HuH-7 (cell line): ENCODE results near the gene GHRL.
A peak's percentile ranks its signal among the peaks of the same experiment; 100 is the strongest.
"Not testable (repeated sequence)": the region's sequence is repeated elsewhere in the genome, so short reads cannot be mapped to it uniquely, and the experiment has no call there.

Source experiments
- DNase-seq: peaks from one replicate; pipeline ENCODE4 v3.0.0; 2011; ENCODE audit warnings: low spot score

GHRL gene

DNA sequence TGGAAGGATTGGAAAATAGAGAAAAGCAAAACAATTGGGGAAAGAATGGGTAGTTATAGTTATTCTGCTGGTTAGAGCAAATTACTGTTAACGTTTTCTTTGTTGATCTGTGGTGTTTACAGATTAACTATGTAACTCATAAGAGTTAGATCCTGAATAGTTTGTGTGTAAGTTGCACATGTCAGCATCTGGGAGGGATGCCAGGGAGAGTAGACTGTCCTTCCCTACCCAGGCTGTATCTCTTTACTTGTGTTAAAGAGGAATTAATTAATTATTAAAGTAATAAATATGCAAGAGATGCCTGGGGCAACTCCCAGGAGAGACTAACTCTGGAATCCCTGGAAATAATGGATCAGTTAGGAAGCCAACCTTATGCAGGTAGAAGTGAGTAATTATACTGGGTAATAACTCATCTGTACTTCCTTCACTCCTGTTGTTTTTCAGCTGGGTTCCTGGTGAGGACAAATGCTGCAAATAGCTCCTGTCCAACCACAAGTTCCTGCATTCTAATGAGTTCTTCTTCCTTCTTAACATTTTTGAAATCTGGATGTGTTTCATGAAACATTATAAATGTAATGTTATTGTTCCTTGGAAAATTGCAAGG is 18.9 kb downstream of the GHRL start:
- no peak for DNase-seq

DNA sequence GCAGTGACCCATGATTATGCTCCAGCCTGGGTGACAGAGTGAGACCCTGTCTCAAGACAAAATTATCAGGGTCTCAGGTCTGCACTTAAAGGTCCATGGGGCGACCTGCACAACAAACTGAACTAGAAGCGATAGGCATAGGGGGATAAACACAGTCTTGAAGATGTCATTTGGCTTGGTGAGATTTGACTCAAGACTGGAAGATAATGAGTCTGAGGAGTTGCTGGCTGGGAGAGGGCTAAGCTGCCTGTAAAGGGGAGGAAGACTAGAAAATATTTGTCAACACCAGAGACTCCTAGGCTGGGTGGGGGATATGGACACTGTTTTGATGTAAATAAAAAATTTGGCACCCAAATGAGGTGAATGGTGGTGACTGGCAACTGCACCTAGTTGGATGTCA is 19.8 kb downstream of the GHRL start:
- no peak for DNase-seq

DNA sequence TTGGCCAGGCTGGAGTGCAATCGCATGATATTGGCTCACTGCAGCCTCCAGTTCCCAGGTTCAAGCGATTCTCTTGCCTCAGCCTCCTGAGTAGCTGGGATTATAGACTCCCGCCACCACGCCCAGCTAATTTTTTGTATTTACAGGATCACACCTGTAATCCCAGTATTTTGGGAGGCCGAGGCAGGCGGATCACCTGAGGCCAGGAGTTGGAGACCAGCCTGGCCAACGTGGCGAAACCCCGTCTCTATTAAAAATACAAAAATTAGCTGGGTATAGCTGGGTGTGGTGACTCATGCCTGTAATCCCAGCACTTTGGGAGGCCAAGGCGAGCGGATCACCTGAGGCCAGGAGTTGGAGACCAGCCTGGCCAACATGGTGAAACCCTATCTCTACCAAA is 20.3 kb downstream of the GHRL start:
- not testable (repeated sequence) for DNase-seq

DNA sequence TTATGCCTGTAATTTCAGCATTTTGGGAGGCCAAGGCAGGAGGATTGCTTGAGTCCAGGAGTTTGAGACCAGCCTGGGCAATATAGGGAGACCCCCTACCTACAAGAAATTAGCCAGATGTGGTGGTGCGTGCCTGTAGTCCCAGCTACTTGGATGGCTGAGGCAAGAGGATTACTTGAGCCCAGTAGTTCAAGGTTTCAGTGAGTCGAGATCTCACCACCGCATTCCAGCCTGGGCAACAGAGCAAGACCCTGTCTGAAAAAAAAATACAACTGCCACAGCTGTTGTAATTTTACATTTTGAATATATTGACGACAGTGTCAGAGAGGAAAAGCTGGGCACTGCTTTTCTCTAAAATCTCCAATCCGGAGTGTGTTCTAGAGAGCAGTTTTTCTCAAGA is 23.3 kb downstream of the GHRL start:
- DNase-seq: no peak

DNA sequence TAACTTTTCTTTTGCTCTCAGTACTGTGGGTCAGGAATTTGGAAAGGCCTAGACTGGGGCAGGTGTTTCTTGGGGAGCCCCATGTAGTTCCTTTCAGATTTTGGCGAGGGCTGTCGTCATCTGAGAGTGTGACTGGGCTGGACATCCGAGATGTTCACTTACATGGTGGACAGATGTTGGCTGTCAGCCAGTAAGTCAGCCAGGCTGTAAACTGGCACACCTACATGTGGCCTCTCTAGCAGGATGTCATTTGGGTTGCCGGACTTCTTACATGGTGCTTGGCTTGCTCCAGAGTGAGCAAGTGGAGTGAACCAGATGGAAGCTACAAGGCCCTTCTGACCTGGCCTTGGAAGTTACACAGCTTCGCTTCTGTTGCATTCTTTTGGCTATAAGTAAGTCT is 23.8 kb downstream of the GHRL start:
- no peak for DNase-seq

DNA sequence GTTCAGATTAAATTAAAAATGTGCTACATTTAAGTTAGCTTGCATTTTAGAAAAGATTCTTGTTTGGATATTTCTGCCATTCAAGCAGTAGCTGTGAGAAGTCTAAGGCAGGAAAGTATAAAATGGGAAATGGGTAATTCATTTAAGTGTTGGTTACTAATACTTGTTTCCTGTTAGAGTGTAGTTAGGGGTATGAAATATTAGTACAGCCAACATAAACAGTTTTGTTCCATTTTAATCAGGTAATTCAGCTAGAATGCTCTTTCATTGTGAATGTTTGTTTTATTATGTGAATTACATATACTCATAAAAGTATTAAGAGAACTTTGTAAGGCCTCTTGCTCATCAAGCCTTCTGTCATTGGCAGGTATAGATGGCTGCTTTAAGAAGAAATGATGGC is 24.6 kb downstream of the GHRL start:
- DNase-seq: no peak

DNA sequence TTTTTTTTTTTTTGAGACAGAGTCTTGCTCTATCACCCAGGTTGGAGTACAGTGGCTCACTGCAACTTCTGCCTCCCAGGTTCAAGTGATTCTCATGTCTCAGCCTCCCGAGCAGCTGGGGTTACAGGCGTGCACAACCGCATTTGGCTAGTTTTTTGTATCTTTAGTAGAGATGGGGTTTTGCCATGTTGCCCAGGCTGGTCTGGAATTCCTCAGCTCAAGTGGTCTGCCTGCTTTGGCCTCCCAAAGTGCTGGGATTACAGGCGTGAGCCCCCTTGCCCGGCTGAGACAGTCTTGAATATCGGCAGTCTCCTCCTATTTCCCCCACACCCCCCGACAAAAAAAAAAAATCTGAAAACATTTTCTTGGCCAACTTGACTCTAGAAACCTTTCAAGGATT is 25.8 kb downstream of the GHRL start:
- not testable (repeated sequence) for DNase-seq

DNA sequence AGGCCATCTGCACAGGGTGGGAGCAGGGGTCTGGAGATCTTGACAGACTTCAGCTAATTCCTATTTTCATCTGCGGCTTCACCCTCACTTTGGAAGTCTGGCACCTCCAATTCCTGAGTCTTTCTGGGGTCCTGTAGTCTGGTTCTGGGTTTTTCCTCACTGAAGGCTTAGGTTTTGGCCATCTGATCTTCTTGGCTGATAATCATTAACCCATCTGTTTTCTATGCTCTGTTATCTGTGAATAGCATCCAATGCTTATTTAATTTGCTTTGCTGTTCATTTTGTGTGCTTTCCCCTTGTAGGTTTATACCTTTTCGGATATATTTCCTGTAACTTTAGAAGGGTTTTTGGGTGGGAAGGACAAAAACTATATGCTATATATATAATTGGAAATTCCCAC is 26.9 kb downstream of the GHRL start:
- no peak for DNase-seq

DNA sequence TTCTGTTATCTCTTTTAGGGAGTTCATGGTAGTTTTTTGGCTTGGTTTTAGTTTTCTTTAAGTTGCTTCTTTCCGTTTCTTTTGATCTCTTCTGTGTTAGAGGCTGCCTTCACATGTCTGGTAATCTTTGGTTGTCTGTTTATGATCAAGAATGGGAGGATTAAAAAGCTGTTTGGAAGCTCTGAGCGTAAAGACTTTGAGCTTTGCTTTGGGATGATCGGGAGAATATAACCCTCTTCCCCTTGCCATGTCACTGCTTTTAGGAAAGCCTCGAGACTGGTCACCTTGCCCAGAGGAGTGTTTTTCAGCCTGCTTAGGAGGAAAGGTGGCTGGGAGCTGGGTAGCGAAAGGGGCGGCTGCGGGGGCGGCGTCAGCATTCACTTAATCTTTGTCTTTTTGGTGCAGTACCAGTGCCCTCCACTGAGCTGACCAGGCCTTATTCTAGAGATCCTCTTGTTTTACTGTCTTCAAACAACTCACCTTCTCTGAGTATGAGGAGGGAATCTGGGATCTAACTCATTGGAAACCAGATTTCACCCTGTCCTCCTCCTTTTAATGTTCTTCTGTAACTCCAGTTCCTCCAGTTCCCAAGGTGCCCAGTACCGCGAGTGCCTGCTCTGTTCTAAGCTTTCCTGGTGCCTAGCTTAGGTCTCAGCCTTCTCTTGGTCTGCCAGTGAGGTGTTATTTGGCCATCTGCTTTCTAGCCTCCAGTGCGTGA is 28.9 kb downstream of the GHRL start:
- peak; percentile 74 for DNase-seq

DNA sequence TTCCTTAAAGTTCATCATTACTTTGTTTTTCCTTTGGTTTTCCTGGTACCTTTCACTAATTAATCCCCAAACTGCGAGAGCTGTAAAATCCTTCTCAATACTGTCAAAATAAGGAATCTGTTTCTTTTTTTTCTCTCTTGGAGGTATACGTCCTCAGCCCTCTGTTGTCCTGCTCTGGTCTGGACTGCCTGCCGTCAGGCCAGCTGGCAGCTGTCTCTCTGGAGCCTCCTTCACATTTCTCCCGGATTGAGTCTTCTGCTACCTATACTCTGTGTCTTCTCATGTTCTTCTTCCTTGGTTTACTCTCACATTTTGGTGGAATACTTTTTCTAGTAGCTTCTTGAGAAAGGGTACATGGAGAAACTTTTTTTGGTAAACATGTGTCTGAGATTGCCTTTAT is 30.7 kb downstream of the GHRL start:
- DNase-seq: no peak

DNA sequence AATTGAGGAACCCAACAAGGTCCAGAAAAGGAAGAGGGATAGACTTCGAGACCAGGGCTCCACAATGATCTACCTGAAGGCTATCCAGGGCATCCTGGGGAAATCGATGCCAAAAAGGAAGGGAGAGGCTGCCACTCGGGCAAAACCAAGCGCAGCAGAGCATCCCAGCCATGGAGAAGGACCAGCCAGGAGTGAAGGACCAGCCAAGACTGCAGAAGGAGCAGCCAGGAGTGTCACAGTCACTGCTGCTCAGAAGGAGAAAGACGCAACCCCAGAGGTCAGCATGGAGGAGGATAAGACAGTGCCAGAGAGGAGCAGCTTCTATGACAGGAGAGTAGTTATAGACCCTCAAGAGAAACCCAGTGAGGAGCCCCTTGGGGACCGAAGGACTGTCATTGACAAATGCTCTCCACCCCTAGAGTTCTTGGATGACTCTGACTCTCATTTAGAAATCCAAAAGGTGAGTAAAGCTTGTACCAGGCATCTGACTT is 32.5 kb downstream of the GHRL start:
- DNase-seq: no peak

DNA sequence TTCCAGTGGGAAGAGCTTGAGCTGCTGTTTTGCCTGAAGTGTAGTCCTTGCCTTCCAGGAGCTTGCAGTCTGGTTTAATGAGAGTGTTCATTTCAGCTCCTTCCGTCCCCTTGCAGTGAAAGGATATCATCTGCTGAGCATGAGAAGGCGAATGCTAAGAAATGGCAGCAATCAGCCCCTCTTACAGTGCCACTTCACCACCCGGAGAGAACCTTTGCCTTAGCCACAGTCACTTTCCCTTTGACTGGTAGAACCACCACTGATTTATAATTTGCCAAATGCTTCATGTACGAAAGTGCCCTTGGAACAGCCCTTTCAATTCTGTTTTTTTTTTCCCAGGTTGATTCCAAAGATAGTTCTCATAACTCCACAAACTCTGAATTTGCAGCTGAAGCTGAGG is 32.9 kb downstream of the GHRL start:
- DNase-seq: no peak

DNA sequence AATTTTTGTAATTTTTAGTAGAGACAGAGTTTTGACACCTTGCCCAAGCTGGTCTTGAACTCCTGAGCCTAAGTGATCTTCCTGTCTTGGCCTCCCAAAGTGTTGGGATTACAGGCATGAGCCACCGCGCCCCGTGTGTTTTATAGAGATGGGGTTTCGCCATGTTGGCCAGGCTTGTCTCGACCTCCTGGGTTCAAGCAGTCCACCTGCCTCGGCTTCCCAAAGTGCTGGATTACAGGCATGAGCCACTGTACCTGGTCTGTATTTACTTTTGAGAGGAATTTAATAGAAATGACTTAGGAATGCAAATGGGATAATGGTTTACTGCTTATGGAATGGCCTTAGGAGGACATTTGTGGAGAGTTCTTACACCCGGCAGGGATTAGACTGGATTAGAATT is 33.7 kb downstream of the GHRL start:
- DNase-seq: no peak

DNA sequence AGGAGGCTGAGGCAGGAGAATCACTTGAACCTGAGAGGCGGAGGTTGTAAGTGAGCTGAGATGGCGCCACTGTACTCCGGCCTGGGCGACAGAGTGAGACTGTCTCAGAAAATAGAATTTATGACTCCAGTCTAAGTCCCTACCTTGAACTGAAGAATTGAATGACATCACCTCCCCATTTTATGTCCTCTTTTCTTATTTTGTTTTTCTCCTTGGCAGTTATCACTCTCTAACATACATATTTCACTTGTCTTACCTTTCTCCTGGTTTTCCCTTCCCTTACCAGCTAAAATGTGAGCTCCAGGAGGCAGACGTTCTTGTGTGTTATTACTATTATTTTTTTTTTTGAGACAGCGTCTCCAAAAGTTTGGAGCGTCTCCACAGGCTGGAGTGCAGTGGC is 36.9 kb downstream of the GHRL start:
- no peak for DNase-seq

DNA sequence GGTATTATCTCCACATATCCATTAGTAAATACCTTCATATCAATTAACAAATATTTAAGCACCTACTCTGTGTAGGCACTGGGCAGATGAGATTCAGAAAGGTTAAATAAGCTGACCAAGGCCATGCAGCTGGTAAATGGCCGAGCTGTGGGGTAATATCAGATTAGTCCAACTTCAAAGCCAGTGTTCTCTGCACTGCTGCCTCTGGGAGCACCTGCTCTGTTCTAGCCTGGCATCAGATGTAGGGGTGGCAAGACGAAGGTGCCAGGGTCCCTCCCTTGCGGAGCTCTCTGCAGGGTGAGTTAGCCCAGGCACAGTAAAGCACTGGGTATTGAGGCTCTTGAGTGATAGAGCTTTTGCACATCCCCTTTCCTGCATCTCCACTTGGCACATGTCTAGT is 39.0 kb downstream of the GHRL start:
- no peak for DNase-seq

DNA sequence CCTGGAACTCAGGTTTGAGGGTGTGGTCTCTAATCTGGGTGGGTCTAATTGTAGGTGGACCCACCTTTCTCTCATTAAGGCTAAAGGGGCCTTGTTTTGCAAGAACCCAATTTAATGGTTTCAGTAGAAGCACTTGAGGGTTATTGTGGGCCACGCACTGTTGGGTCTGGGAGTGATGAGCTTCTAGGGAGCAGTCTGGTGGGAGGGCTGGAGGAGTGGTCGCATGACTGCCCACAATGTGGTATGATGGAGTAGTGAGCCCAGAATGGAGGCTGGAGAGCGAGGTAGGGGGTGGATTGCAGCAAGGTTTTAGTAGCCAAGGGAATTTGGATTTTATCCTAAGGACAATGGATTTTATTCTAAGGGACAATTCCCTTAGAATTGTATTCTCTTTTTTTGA is 41.7 kb downstream of the GHRL start:
- no peak for DNase-seq

DNA sequence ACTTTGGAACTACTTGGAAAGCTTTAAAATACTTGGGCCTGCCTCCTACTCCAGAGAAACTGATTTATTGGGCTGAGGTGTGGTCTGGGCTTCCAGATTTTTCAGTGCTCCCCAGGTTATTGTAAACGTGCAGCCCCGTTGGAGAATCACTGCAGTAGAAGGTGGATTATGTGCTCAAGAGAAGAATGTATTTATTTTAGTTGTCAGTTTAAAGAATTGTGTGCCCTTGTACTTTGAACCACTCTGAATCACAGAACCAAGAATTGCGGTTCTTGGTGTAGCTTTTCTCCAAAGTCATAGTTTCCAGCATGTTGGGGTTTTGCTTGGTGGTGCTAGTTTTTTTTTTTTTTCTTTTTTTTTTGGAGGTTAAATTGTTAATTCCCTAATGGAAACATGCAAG is 42.9 kb downstream of the GHRL start:
- DNase-seq: peak; percentile 38

DNA sequence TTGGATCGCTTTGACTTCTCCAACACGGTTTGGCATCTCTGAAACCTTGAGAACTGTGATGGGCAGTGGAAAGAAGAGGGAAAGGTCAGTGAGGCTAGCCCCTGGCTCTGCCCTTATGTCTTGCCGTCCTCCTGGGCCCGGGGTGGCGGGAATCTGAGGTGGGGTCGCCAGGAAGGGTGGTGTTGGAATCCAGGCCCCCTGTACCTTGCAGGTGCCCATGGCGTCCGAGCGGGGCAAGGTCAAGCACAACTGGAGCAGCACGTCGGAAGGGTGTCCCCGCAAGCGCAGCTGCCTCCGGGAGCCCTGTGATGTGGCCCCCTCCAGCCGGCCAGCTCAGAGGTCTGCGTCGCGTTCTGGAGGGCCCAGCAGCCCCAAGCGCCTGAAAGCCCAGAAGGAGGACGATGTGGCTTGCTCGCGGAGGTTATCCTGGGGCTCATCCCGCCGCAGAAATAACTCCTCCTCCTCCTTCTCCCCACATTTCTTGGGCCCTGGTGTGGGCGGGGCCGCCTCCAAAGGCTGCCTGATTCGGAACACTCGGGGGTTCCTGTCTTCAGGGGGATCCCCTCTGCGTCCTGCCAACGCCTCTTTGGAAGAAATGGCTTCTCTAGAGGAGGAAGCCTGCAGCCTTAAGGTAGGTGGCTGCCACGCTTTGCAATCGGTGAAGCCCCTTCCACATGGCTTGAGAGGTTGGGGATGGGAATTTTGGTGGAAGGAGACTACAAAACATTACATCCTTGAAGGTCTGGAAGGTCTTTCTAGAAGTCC is 43.6 kb downstream of the GHRL start:
- peak; percentile 53 for DNase-seq

DNA sequence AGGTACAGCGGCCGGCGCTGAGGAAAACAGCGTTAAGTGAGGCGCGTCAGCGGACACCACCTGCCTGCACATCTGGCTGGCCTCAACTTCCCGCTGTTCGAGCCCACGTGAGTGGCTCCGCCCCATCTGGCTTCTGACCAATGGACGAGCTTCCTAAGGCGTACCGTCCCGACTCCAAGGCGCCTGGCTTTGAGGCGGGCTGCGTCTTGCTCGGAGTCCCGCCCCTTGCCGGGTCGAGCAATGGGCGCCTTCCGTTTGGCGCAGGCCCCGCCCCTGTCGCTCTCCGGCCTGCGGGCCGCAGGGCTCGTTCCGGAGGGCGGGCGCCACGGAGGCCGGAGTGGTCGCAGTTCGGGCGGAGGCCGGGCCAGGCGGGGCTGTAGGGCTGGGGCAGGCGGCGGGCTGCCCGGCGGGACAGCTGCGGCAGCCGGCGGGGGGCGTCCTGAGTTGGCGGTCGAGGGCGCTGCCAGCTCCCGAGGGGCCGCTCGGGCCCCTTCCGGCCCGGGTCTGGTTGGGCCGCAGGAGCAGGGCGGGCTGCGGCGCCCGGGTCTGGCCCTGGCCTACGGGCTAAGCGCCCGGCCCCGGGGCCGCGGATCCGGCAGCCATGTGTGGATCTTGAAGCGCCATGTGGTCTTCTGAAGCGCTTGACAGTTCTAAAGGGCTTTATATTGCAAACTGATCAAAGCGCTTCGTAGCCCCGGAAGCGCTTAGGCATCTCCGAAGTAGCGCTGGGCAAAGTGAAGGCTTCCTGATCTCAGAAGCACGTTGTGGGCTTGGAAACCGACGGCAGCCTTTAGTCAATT is 44.4 kb downstream of the GHRL start, which contains the start of gene TATDN2:
TSS of gene TATDN2 (plus strand) at position 276 of the 800 bp plus-strand sequence. CDS start 742 bp downstream, outside the sequence.
- DNase-seq: peak; percentile 100

DNA sequence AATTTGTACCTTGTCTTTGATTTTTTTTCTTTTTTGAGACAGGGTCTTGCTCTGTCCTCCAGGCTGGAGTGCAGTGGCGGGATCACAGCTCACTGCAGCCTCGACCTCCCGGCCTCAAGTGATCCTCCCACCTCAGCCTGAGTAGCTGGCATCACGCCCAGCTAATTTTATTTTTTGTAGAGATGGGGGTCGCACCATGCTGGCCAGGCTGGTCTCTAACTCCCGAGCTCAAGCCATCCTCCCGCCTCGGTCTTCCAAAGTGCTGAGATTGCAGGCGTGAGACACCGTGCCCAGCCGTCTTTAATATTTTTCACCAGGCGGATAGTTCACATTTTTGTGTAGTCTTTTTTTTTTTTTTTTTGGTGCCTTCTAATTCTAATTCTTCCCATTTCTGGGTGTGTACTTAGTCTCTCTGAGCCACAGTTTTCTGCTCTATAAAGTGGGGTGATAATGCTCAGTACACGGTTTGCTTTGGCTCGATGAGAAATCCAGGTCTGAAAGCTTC is 45.0 kb downstream of the GHRL start:
- DNase-seq: no peak

DNA sequence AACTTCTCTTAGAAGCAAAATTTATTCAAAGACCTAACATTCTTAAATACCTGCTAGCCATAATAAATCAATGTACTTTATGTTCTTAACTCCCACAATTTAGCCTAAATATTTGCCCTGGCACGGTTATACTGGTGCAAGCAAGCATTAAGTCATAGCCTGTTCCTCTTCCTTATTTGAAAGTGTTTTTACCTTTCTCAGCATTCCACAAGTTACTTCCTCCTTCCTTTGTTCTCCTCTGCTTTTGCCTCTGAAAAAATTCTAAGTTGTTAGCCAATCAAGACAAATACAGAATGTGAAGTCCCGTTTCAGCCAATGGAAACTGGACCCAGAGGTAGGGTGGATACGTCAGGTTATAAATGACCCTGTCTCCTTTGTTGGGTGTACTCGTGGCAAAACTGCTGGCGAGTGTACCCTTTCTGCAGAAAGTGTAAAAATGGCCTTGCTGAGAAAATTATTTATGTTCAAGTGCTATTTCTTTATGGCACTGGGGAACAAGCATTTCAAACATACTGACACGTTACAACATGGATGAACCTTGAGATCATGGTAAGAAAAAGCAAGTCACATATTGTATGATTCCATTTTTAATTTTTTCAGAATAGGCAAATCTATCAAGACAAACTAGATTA is 47.5 kb downstream of the GHRL start:
- no peak for DNase-seq

DNA sequence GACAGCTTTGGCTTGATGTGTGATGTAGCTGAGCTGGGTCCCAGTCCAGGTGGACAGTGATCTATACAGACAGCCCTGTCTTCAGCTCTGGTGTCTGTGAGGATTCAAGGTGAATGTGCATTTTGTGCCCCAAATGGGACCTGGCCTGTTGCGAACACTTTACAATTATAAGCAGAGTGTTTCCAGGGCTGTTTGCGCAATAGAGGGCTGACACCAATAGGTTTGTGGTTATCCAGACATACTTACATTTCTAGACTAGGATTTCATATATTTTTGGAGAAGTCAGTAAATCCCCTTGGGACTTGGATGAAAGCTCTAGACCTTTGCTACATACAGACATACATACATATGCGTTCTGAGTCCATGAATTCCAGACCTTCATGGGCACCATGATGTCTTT is 48.7 kb downstream of the GHRL start:
- DNase-seq: no peak
